ENCODE measurements around the gene MAP2K5.

GRCh38 chr15:67592245-67592644, 49.7 kb downstream of the MAP2K5 start:
- TF ChIP-seq CTCF (IDR thresholded peaks at IDR 0.05; ENCODE audit: low read length) (no peak), EZH2 (optimal IDR thresholded peaks at IDR 0.05; ENCODE audit: low read depth, low read length) (no peak), EZH2phosphoT487 (IDR thresholded peaks at IDR 0.05; ENCODE audit: low read length) (no peak)

All from MM.1S (cell line).